NCI-H2029 treated with DMSO at 0.1 percent for 48 hours (cell line): ENCODE results near the gene SETDB2.

Source experiments
- DNase-seq: peaks from one replicate; lab custom pipeline; 2025; lab: John Stamatoyannopoulos, UW

SETDB2 gene

GRCh38 chr13:49443704-49444523, at the start of gene SETDB2, which contains the start of gene CAB39L:
Gene SETDB2, plus strand, starts transcription at chr13:49444274. Its CDS starts 7,620 bp downstream, at chr13:49451894.
Gene CAB39L, minus strand, starts transcription at chr13:49444064. Its CDS starts 61,154 bp downstream, at chr13:49382910.
- DNase-seq, result peak; percentile 68

DNA sequence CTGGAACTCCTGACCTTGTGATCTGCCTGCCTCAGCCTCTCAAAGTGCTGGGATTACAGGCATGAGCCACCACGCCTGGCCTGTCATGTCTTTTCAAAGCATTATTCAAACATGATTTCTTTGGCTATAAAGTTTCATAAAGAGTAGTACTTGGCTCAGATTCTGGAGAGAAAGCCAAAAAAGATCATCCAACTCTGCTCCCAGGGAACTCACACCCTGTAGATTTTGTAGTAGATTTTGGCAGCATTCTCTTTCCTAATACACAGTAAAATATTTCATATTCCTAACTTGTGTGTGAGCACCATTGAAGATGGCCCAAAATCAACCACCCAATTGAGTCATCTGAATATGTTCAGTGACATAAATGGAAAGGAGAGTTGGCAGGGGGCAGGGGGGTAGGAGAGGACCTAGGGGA, 48.6 kb upstream of the SETDB2 start:
- DNase-seq, result no peak

DNA sequence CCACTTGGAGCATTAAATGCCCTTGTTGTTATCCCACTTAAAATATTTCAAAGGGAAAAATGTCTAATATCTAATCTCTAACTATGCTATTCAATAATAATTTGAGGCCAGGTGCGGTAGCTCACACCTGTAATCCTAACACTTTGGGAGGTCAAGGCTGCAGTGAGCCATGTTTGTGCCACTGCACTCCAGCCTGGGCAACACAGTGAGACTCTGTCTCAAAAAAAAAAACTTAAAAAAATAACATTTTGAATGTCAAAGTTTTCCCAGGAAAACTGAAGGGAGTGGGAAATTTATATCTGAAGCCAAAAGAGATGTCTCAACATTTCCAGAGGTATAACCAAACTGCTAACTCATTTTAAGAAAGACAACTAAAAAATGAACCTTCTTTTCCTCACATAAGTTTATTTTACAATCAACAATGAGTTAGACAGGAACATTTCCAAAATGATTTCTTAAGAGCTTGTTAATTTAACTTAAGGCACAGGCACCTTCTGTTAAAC, 48.1 kb upstream of the SETDB2 start:
- no peak for DNase-seq

GRCh38 chr13:49399801-49400472, 44.1 kb upstream of the SETDB2 start:
- no peak for DNase-seq

DNA sequence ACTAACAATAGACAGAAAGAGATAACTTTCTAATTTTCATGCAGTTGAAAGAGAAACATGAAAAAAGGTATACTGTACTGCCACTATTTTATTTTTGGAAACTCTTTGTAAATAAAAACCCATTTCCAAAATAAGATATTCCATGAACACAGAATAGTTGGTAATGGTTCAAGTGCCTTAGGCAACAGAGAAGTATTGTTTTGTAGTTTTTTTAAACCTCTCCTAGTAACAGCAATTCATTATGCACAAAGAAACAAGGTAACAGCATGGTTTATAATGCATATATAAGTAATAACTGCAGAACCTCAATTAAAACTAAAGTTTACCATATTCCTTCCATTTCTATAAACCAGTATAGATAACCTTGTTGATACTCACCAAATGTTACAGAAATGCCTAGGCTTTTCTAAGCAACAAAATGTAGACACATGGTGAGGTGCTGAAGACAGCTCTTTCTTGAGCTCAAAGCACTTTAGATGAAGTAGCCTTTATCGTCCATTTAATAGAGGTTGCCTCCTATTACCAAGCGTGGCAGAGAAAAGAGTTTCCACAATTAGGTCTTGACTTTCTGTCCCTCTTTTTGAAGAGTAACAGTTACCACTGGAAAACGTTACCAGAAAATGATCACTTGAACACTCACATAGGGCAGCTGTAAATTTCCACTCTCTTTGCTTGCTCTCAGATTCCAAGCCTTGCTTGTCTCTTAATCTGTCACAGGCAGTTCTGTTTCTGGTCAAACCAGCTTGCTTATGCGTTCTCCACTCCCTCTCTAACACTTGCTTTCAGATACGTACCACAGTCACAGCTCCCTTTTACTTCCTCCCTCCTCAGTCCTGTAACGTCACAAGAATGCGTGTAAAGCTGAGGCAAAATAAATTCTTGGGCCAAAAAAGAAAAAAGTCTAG, 43.1 kb upstream of the SETDB2 start:
- DNase-seq, result no peak

DNA sequence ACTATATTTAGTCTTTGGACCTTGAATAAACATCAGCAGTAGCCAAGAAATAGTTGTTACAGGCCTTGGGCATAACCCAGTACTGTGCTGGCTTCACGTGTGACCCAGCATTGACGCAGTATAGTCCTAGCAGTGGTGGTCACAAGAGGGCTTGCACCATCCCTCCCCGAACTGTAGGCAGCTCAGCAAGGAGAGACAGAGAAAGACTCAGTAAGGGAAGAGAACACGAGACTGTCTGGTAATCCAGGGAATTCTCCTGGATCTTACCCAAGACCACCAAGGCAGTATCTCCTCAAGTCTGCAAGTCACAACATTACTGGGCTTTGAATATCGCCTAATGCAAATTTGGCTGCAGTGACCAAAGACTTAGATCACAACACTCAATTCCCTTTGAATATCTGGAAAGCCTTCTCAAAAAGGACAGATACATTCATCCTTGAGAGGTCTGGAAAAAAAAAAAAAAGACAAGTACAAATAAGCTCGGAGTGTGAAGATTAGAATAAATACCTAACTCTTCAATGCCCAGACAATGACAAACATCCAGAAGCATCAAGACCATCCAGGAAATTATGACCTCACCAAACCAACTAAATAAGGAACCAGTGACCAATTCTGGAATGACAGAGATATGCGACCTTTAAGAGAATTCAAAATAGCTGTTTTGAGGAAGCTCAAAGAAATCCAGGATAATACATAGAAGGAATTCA, 39.9 kb upstream of the SETDB2 start:
- DNase-seq, result no peak

DNA sequence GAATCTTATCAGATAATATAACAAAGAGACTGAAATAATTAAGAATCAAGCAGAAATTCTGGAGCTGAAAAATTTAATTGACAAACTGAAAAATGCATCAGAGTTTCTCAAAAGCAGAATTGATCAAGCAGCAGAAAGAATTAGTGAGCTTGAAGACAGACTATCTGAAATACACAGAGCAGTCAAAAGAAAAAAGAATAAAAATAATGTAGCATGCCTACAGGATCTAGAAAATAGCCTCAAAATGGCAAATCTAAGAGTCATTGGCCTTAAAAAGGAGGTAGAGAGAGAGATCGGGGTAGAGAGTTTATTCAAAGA, 39.4 kb upstream of the SETDB2 start:
- no peak for DNase-seq

GRCh38 chr13:49407068-49407467, 37.0 kb upstream of the SETDB2 start:
- no peak for DNase-seq

GRCh38 chr13:49407936-49408335, 36.1 kb upstream of the SETDB2 start:
- no peak for DNase-seq

- no peak for DNase-seq
These were observed 35.1 kb upstream of the SETDB2 start for GRCh38 chr13:49409008-49409407.

GRCh38 chr13:49410006-49410405, 34.1 kb upstream of the SETDB2 start:
- DNase-seq, result no peak

GRCh38 chr13:49410477-49410876, 33.6 kb upstream of the SETDB2 start:
- no peak for DNase-seq

DNA sequence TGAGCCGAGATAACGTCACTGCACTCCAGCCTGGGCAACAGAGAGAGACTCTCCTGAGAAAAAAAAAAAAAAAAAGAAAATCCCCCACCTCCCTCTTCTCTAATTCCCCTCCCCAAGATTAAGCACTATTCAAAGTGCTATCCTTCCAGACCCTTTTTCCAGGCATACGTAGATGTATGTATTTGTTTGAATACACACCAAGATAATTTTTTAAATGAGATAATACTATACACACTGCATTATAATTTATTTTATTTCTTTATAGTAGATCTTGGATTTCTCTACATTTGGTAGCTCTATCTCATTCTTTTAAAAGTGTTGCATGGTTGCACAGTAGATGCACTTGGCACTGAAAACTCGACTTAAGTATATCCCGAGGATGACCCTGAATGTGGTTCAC, 32.7 kb upstream of the SETDB2 start:
- DNase-seq, result no peak

DNA sequence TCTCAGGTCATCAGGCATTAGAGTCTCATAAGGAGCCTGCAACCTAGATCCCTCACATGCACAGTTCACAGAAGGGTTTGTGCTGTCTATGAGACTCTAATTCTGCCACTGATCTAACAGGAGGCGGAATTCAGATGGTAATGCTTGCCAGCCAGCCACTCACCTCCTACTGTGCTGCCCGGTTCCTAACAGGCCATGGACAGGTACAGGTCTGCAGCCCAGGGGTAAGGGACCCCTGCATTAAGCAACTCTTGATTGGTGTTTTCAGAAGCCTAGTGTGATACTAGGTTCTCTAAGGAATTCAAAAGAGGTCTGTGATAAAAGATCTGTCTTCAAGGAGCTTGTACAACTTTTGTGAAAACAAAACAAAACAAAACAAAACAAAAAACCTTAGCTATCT, 31.3 kb upstream of the SETDB2 start:
- DNase-seq, result no peak

- DNase-seq, result no peak
These were observed 26.9 kb upstream of the SETDB2 start for GRCh38 chr13:49417161-49417560.

GRCh38 chr13:49418206-49418605, 25.9 kb upstream of the SETDB2 start:
- DNase-seq, result no peak

- DNase-seq, result no peak
These were observed 24.8 kb upstream of the SETDB2 start for GRCh38 chr13:49419276-49419675.

- no peak for DNase-seq
These were observed 22.7 kb upstream of the SETDB2 start for GRCh38 chr13:49421391-49421790.

DNA sequence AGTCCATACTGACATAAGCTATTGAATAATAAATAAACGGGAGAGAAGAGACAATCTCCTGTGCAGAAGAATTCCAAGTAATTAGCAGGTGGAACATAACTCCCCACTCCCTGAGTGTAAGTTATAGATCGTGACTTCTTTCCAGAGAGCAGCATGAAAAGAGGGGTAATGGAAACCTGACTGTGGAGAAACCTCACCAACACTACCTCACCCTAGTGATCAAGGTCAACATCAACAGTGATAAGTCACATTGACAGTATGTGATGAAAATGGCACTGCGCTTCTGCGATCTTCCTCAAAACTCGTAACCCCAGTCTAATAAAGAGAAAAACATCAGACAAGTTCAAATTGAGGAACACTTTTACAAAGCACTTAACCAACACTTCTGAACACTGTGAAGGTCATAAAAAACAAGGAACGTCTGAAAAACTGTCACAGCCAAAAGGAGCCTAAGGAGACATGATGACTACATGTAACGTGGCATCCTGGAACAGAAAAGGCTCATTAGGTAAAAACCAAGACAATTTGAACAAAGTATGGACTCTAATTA, 20.0 kb upstream of the SETDB2 start:
- no peak for DNase-seq

DNA sequence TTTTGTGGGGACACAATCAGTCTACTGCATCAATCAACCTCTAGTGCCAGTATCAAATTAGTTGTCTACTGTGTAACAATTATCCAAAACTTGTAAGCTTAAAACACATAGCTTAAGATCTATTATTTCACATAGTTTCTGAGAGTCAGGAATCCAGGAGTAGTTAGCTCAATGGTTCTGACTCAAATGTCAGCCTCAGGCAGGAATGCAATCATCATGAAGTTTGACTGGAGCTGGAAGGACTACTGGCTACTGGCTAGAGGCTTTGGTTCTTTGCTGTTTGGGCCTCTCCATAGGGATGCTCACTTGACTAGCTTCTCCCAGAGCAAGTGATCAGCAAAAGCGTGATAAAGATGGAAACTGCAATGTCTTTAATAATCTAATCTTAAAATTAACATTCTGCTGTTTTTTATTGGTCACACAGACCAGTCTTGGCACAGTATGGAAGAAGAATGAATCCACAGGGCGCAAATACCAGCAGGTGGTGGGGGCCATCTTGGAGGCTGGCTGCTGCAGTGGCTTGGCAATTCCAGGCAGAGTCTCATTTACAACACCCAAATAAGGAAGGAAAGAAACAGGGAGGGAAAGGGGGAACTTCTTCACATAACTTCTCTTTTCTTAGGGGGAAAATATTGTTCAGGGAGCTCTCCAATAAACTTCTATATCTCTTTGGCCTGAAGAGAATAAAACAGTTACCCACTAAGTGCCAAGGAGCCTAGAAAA, 15.9 kb upstream of the SETDB2 start:
- no peak for DNase-seq

DNA sequence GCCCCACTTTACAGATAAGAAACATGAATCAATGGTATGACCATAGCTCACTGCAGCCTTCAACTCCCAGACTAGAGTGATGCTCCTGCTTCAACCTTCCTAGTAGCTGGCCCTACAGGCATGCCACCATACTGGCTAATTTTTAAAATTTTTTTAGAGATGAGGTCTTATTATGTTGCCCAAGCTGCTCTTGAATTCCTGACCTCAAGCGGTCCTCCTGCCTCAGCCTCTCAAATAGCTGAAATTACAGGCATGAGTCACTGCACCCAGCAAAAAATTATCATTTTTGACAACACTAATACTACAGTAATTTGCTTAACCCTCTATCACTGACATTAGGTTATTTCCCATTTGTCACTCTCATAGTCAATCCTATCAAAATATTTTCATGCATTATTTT, 15.0 kb upstream of the SETDB2 start:
- no peak for DNase-seq
